GM21526 (cell line): ENCODE measurements around the gene CACNA2D4.
"Not testable (repeated sequence)": the region's sequence is repeated elsewhere in the genome, so short reads cannot be mapped to it uniquely, and the experiment has no call there.

Experiments used
- ATAC-seq: cut with Tn5 transposase; IDR thresholded peaks from one replicate; pipeline ENCODE4 v1.9.1; 2021; ENCODE audit warnings: moderate library complexity; ENCODE audit not compliant: unreplicated experiment, low FRiP score

Gene CACNA2D4

GRCh38 chr12:1821805-1822204 lies 96.6 kb downstream of the CACNA2D4 start:
- ATAC-seq = no peak

- ATAC-seq = no peak
These were observed 97.6 kb downstream of the CACNA2D4 start for GRCh38 chr12:1820896-1821291.

- no peak for ATAC-seq
These were observed 98.1 kb downstream of the CACNA2D4 start, which contains the start of gene LRTM2 for GRCh38 chr12:1820191-1820895. Gene LRTM2, plus strand, starts transcription at chr12:1820565. Its CDS starts 7,584 bp downstream, at chr12:1828149.

GRCh38 chr12:1819571-1819970 lies 98.9 kb downstream of the CACNA2D4 start:
- ATAC-seq = no peak

GRCh38 chr12:1819050-1819449 lies 99.4 kb downstream of the CACNA2D4 start:
- ATAC-seq = no peak

GRCh38 chr12:1817928-1818327 lies 100.5 kb downstream of the CACNA2D4 start:
- ATAC-seq = not testable (repeated sequence)

- no peak for ATAC-seq
These were observed 101.6 kb downstream of the CACNA2D4 start for GRCh38 chr12:1816730-1817348.

GRCh38 chr12:1815814-1816729 lies 102.4 kb downstream of the CACNA2D4 start:
- ATAC-seq = no peak

GRCh38 chr12:1815108-1815507 lies 103.3 kb downstream of the CACNA2D4 start:
- no peak for ATAC-seq

- ATAC-seq = no peak
These were observed 104.2 kb downstream of the CACNA2D4 start for GRCh38 chr12:1814266-1814665.

GRCh38 chr12:1812650-1813302 lies 105.7 kb downstream of the CACNA2D4 start:
- ATAC-seq = no peak

- ATAC-seq = no peak
These were observed 106.5 kb downstream of the CACNA2D4 start for GRCh38 chr12:1811948-1812291.

- ATAC-seq = no peak
These were observed 107.0 kb downstream of the CACNA2D4 start for GRCh38 chr12:1811281-1811947.

- ATAC-seq = no peak
These were observed 107.5 kb downstream of the CACNA2D4 start for GRCh38 chr12:1810931-1811280.

GRCh38 chr12:1810201-1810930 lies 108.1 kb downstream of the CACNA2D4 start:
- no peak for ATAC-seq

GRCh38 chr12:1809591-1810190 lies 108.8 kb downstream of the CACNA2D4 start:
- no peak for ATAC-seq

- no peak for ATAC-seq
These were observed 109.5 kb downstream of the CACNA2D4 start for GRCh38 chr12:1808798-1809480.

GRCh38 chr12:1808036-1808797 lies 110.2 kb downstream of the CACNA2D4 start:
- ATAC-seq = no peak
